CD8-positive, alpha-beta memory T cell (primary cell): Measurements from ENCODE around the gene OCSTAMP. TPM values are rescaled to one million over a fixed set of nuclear protein-coding genes. Genes with fewer than 3 reads are reported as not detected.

Source experiments
- CTCF ChIA-PET: fragments of 350-600 bp; sonication (Branson Sonifier 250); formaldehyde crosslinking; loops from one replicate; lab custom pipeline; 2021; ENCODE audit warnings: antibody characterized with exemption; lab: Charles Lee
- POLR2A ChIA-PET: fragments of 350-600 bp; sonication (Branson Sonifier 250); formaldehyde crosslinking; loops from one replicate; lab custom pipeline; 2021; ENCODE audit warnings: antibody characterized with exemption; lab: Charles Lee
- DNase-seq, 5 donors: peaks; one replicate each; pipeline versions ENCODE4 v3.0.0 to v3.0.0-alpha.2; 2020 to 2022; ENCODE audit warnings: mixed read lengths in 1 of 5
- H3K27ac ChIP-seq: one replicate; pipeline ENCODE4 v1.7.0; 2013; ENCODE audit warnings: low read depth, mild to moderate bottlenecking, low read length, moderate library complexity
- H3K27me3 ChIP-seq: 2 replicates; pipeline ENCODE4 v1.7.0; 2013; ENCODE audit warnings: low read length, mild to moderate bottlenecking; ENCODE audit not compliant: insufficient read depth, poor library complexity, severe bottlenecking
- H3K36me3 ChIP-seq: 2 replicates; pipeline ENCODE4 v1.7.0; 2013; ENCODE audit warnings: mild to moderate bottlenecking, low read length, moderate library complexity; ENCODE audit not compliant: insufficient read depth
- H3K4me1 ChIP-seq: 2 replicates; pipeline ENCODE4 v1.7.0; 2013; ENCODE audit warnings: mild to moderate bottlenecking, low read length, moderate library complexity; ENCODE audit not compliant: insufficient read depth
- H3K4me3 ChIP-seq: 2 replicates; pipeline ENCODE4 v1.7.0; 2013; ENCODE audit warnings: mild to moderate bottlenecking, low read length
- H3K9me3 ChIP-seq: 2 replicates; pipeline ENCODE4 v1.7.0; 2013; ENCODE audit warnings: mild to moderate bottlenecking, low read length
- H3K27ac Mint-ChIP-seq, 8 donors: one replicate each; pipeline ENCODE4 v1.8.0; 2020 to 2021; ENCODE audit warnings: mixed read lengths in 8 of 8, mild to moderate bottlenecking in 6 of 8, inconsistent platforms in 3 of 8, moderate library complexity in 3 of 8
- H3K27me3 Mint-ChIP-seq, 2 donors: one replicate each; pipeline ENCODE4 v1.8.0; 2020 to 2021; ENCODE audit warnings: mixed read lengths in 2 of 2, mild to moderate bottlenecking in 1 of 2, moderate library complexity in 1 of 2
- H3K36me3 Mint-ChIP-seq, 3 donors: one replicate each; pipeline ENCODE4 v1.8.0; 2020 to 2021; ENCODE audit warnings: mixed read lengths in 3 of 3, inconsistent platforms in 1 of 3, mild to moderate bottlenecking in 1 of 3
- H3K4me1 Mint-ChIP-seq, 3 donors: one replicate each; pipeline ENCODE4 v1.8.0; 2020 to 2021; ENCODE audit warnings: mixed read lengths in 3 of 3, inconsistent platforms in 1 of 3, mild to moderate bottlenecking in 1 of 3
- H3K4me3 Mint-ChIP-seq, 7 donors: one replicate each; pipeline ENCODE4 v1.8.0; 2020 to 2021; ENCODE audit warnings: mixed read lengths in 7 of 7, mild to moderate bottlenecking in 6 of 7, moderate library complexity in 4 of 7, inconsistent platforms in 2 of 7
- H3K9me3 Mint-ChIP-seq, 5 donors: one replicate each; pipeline ENCODE4 v1.8.0; 2020 to 2022; ENCODE audit warnings: mixed read lengths in 5 of 5, mild to moderate bottlenecking in 3 of 5, moderate library complexity in 2 of 5, inconsistent platforms in 1 of 5
- polyA plus RNA-seq: library from polyadenylated mRNA; unstranded; fragments of 300-500 nt; fragmentation: Illumina TruSeq; gene quantifications from one replicate; pipeline ENCODE4 v1.2.3, GENCODE V29; 2021
- total RNA-seq, 2 experiments: library from RNA; stranded (reverse); gene quantifications; one replicate each; pipeline ENCODE4 v1.2.3, GENCODE V29; 2021

Gene OCSTAMP
- total and polyA plus RNA-seq, 3 experiments from 2014 or later = not detected

DNA sequence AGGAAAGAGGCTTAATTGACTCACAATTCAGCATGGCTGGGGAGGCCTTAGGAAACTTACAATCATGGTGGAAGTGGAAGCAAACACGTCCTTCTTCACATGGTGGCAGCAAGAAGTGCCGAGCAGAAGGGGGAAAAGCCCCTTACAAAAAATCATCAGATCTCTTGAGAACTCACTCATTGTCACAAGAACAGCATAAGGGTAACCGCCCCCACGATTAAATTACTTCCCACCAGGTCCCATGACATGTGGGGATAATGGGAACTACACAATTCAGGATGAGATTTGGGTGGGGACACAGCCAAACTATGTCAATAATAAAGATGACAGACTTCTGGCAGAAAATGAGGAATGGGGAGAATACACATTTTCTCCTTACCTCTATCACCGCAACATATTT, 20.5 kb upstream of the OCSTAMP start:
- CTCF ChIA-PET = no interaction called here

GRCh38 chr20:46569961-46570360, 19.5 kb upstream of the OCSTAMP start:
- ChIA-PET CTCF (no interaction called here), POLR2A (no interaction called here)
- H3K9me3 ChIP-seq = no peaks in the 10 kb centered on the region
- Mint-ChIP-seq H3K36me3 (no peaks in the 10 kb centered on the region), H3K4me3 (no peak overlapping the region), H3K9me3 (no peaks in the 10 kb centered on the region), H3K27me3 (peaks cover 6 to 13% of the 10 kb centered on the region in 2 donors), H3K27ac (no peak overlapping the region), H3K4me1 (no peaks in the 10 kb centered on the region)
- no peak for DNase-seq
- no peaks in the 10 kb centered on the region for H3K36me3 ChIP-seq
- H3K4me1 ChIP-seq = no peaks in the 10 kb centered on the region
- no peak overlapping the region for H3K27ac ChIP-seq
- no peaks in the 10 kb centered on the region for H3K27me3 ChIP-seq
- H3K4me3 ChIP-seq = no peak overlapping the region

More for the DNA sequence above, 20.5 kb upstream of the OCSTAMP start:
- Histone ChIP-seq H3K36me3 (no peaks in the 10 kb centered on the region), H3K9me3 (no peaks in the 10 kb centered on the region), H3K27me3 (no peaks in the 10 kb centered on the region), H3K27ac (no peak overlapping the region), H3K4me1 (no peaks in the 10 kb centered on the region), H3K4me3 (no peak overlapping the region)
- H3K27me3 Mint-ChIP-seq = peaks cover 6 to 11% of the 10 kb centered on the region in 2 donors
- POLR2A ChIA-PET = no interaction called here
- H3K27ac Mint-ChIP-seq = no peak overlapping the region
- no peaks in the 10 kb centered on the region for H3K36me3 Mint-ChIP-seq
- no peaks in the 10 kb centered on the region for H3K9me3 Mint-ChIP-seq
- no peak overlapping the region for H3K4me3 Mint-ChIP-seq
- no peaks in the 10 kb centered on the region for H3K4me1 Mint-ChIP-seq
- no peak for DNase-seq

- CTCF ChIA-PET = no interaction called here
- H3K27me3 Mint-ChIP-seq = peaks cover 6 to 13% of the 10 kb centered on the region in 2 donors
Observed at GRCh38 chr20:46568570-46569129, 18.2 kb upstream of the OCSTAMP start.

DNA sequence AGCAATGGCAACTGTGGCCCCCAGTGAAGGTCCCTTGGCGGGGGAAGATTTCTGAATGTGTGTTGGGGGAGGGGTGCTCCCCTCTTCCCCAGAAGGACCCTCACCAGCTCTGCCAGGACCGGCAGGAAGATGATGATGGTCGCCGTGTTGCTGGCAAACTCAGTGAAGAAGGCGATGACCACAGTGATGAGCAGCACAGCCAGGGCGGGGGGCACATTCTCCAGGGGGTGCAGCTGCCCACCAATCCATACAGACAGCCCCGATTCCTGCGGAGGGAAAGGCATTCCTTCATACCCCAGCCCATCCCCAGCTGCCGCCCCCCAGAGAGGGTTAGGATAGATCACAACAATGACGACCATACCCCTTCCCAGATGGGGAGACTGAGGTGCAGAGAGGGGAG, 15.7 kb upstream of the OCSTAMP start:
- Histone ChIP-seq H3K27ac (no peak overlapping the region), H3K36me3 (no peaks in the 10 kb centered on the region), H3K4me1 (peaks cover 5% of the 10 kb centered on the region), H3K27me3 (no peaks in the 10 kb centered on the region), H3K9me3 (no peaks in the 10 kb centered on the region), H3K4me3 (no peak overlapping the region)
- no peak overlapping the region for H3K27ac Mint-ChIP-seq
- H3K4me3 Mint-ChIP-seq = no peak overlapping the region
- ChIA-PET POLR2A (no interaction called here), CTCF (no interaction called here)
- H3K9me3 Mint-ChIP-seq = no peaks in the 10 kb centered on the region
- no peaks in the 10 kb centered on the region for H3K36me3 Mint-ChIP-seq
- no peak for DNase-seq
- H3K4me1 Mint-ChIP-seq = no peaks in the 10 kb centered on the region
- peaks cover 6 to 10% of the 10 kb centered on the region in 2 donors for H3K27me3 Mint-ChIP-seq

More at GRCh38 chr20:46568570-46569129, 18.2 kb upstream of the OCSTAMP start:
- Histone ChIP-seq H3K4me3 (no peak overlapping the region), H3K27ac (no peak overlapping the region), H3K27me3 (no peaks in the 10 kb centered on the region), H3K9me3 (no peaks in the 10 kb centered on the region), H3K36me3 (no peaks in the 10 kb centered on the region), H3K4me1 (no peaks in the 10 kb centered on the region)
- Mint-ChIP-seq H3K27ac (no peak overlapping the region), H3K9me3 (no peaks in the 10 kb centered on the region), H3K4me1 (no peaks in the 10 kb centered on the region), H3K36me3 (no peaks in the 10 kb centered on the region), H3K4me3 (no peak overlapping the region)
- no peak for DNase-seq
- POLR2A ChIA-PET = no interaction called here

GRCh38 chr20:46564241-46564957, 13.9 kb upstream of the OCSTAMP start:
- H3K4me3 Mint-ChIP-seq = no peak overlapping the region
- Histone ChIP-seq H3K36me3 (no peaks in the 10 kb centered on the region), H3K4me3 (no peak overlapping the region), H3K27me3 (no peaks in the 10 kb centered on the region), H3K27ac (no peak overlapping the region), H3K4me1 (peaks cover 5% of the 10 kb centered on the region), H3K9me3 (no peaks in the 10 kb centered on the region)
- peaks cover 6 to 10% of the 10 kb centered on the region in 2 donors for H3K27me3 Mint-ChIP-seq
- ChIA-PET POLR2A (no interaction called here), CTCF (interaction anchor here (0.8 kb wide), 1 partner anchor 8 kb away, joined by 3 read pairs; no protein-coding TSS in a partner anchor)
- H3K36me3 Mint-ChIP-seq = no peaks in the 10 kb centered on the region
- H3K9me3 Mint-ChIP-seq = no peaks in the 10 kb centered on the region
- H3K4me1 Mint-ChIP-seq = peaks cover 0 to 10% (median 2%) of the 10 kb centered on the region in 3 donors
- H3K27ac Mint-ChIP-seq = no peak overlapping the region
- no peak for DNase-seq

DNA sequence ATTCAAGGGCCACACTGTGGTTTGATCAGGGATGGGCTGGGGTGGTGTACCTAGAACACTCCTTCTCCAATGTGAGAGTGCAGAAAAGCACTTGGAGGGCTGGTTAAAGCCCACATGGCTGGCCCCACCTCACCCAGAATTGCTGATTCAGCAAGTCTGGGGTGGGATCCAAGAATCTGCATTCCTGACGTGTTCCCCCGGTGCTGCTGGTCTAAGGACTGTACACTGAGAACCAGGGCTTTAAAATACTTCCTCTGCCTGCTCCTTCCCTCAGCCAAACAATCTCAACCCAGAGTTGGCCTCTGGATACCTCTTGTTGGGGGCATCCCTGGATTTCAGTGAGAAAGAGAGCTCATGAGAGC, 13.4 kb upstream of the OCSTAMP start:
- Mint-ChIP-seq H3K4me1 (peaks cover 0 to 10% (median 2%) of the 10 kb centered on the region in 3 donors), H3K4me3 (no peak overlapping the region), H3K27me3 (peaks cover 6 to 10% of the 10 kb centered on the region in 2 donors), H3K36me3 (no peaks in the 10 kb centered on the region), H3K27ac (no peak overlapping the region), H3K9me3 (no peaks in the 10 kb centered on the region)
- Histone ChIP-seq H3K27ac (no peak overlapping the region), H3K4me3 (no peak overlapping the region), H3K9me3 (no peaks in the 10 kb centered on the region), H3K4me1 (peaks cover 5% of the 10 kb centered on the region), H3K27me3 (no peaks in the 10 kb centered on the region), H3K36me3 (no peaks in the 10 kb centered on the region)
- ChIA-PET CTCF (no interaction called here), POLR2A (no interaction called here)
- no peak for DNase-seq

DNA sequence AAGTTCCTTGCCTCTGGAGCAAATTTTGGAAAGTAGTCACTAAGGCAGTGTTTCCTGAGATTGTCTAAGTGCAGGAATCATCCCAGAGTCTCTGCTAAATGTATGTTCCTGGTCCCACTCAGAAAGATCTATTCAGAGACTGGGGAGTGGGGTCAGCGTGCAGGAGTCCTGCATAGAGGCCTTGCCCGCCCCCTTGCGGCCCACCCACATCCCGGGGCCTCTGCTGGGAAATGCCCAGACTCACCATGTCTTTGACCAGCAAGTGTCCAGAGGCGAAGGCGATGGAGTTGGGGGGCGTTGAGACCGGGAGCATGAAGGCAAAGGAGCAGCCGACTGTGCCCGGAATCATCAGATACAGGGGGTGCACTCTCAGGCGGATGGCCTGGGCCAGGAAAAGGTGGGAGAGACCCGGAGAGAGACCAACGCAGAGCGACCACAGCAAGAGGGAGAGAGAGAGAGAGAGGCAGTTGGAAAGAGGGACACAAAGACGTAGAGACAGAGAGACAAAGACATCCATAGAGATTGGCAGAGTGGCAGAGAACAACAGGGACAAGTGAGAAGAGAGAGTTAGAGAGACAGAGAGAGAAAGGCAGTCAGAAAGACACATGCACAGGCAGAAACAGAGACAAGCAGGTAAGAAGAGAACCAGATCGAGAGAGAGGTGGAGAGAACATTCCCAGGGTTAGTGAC, 12.9 kb upstream of the OCSTAMP start:
- no peaks in the 10 kb centered on the region for H3K9me3 ChIP-seq
- Mint-ChIP-seq H3K27ac (no peak overlapping the region), H3K27me3 (peaks cover 6 to 10% of the 10 kb centered on the region in 2 donors), H3K4me1 (peaks cover 0 to 10% (median 2%) of the 10 kb centered on the region in 3 donors), H3K36me3 (no peaks in the 10 kb centered on the region), H3K9me3 (no peaks in the 10 kb centered on the region), H3K4me3 (no peak overlapping the region)
- no peaks in the 10 kb centered on the region for H3K36me3 ChIP-seq
- no peak overlapping the region for H3K27ac ChIP-seq
- POLR2A ChIA-PET = no interaction called here
- H3K27me3 ChIP-seq = no peaks in the 10 kb centered on the region
- no peak for DNase-seq
- peaks cover 5% of the 10 kb centered on the region for H3K4me1 ChIP-seq
- H3K4me3 ChIP-seq = no peak overlapping the region
- CTCF ChIA-PET = interaction anchor here (0.7 to 1.1 kb wide), 3 partner anchors 10 to 19 kb away, joined by 3 to 4 read pairs (median 3); partner anchors contain the start of gene OCSTAMP
